HCT116 (cell line): ENCODE data around the gene CCL28.

Source experiments
- EZH2 ChIP-seq: fragments of 200-600 bp; sonication (generic); IDR thresholded peaks from 2 replicates; pipeline ENCODE4 v1.6.1; 2017; ENCODE audit warnings: antibody characterized with exemption, mixed run types
- JUND ChIP-seq: IDR thresholded peaks from 2 replicates; pipeline ENCODE4 v1.6.1; 2012
- POLR2A ChIP-seq: IDR thresholded peaks from 2 replicates; pipeline ENCODE4 v1.7.0; 2011; ENCODE audit warnings: borderline replicate concordance; ENCODE audit not compliant: insufficient read depth, insufficient read length; ENCODE audit errors: extremely low read depth
- POLR2AphosphoS5 ChIP-seq: IDR thresholded peaks from 2 replicates; pipeline ENCODE4 v1.6.1; 2011; ENCODE audit warnings: mild to moderate bottlenecking, low read depth, low read length, moderate library complexity
- TF ChIP-seq, protein P1 (sequence below), 3 experiments: fragments of 200-600 bp in 1 of 3; sonication (generic) in 1 of 3; IDR thresholded peaks in 2 of 3; conservative IDR thresholded peaks in 1 of 3; 2 replicates each; pipeline ENCODE4 v1.5.1; 2012 to 2017; ENCODE audit warnings: low read depth in 2 of 3, low read length in 2 of 3, antibody characterized with exemption in 1 of 3, borderline replicate concordance in 1 of 3, control low read depth in 1 of 3, mild to moderate bottlenecking in 1 of 3, mixed read lengths in 1 of 3, mixed run types in 1 of 3, moderate library complexity in 1 of 3; ENCODE audit not compliant: insufficient read depth in 1 of 3
- TF ChIP-seq, protein P2 (sequence below): IDR thresholded peaks from 2 replicates; pipeline ENCODE4 v1.6.1; 2012; ENCODE audit warnings: low read depth
- TF ChIP-seq, protein P3 (sequence below): IDR thresholded peaks from 2 replicates; pipeline ENCODE4 v1.6.1; 2012

DNA sequence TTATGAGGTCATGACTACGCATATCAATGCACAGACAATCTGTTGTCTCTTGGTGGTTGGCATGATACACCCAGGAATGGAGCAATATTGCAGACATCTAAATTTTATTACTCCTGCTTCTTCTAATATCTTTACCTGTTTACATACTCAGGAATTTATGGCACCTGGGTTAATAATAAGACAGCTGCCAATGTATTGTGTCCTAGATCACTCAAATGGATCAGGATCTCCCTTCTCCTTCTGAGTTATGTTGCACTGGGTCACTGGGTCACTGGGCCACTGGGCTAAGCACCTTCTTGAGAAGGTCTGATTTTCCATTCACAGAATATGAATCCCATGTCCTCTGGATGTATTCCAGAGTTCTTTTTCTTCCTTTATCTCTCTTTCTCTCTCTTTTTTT, 41.8 kb downstream of the CCL28 start:
- TF ChIP-seq, protein P1, sequence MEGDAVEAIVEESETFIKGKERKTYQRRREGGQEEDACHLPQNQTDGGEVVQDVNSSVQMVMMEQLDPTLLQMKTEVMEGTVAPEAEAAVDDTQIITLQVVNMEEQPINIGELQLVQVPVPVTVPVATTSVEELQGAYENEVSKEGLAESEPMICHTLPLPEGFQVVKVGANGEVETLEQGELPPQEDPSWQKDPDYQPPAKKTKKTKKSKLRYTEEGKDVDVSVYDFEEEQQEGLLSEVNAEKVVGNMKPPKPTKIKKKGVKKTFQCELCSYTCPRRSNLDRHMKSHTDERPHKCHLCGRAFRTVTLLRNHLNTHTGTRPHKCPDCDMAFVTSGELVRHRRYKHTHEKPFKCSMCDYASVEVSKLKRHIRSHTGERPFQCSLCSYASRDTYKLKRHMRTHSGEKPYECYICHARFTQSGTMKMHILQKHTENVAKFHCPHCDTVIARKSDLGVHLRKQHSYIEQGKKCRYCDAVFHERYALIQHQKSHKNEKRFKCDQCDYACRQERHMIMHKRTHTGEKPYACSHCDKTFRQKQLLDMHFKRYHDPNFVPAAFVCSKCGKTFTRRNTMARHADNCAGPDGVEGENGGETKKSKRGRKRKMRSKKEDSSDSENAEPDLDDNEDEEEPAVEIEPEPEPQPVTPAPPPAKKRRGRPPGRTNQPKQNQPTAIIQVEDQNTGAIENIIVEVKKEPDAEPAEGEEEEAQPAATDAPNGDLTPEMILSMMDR (IDR thresholded peaks at IDR 0.05 in 2 of 3, conservative IDR thresholded peaks at IDR 0.05 in 1 of 3; ENCODE audit: borderline replicate concordance in 1 of 3, insufficient read depth in 1 of 3, low read depth in 2 of 3, low read length in 2 of 3), result no peak
- TF ChIP-seq EZH2 (no peak), POLR2AphosphoS5 (no peak), POLR2A (no peak), JUND (no peak)
- TF ChIP-seq, protein P2, sequence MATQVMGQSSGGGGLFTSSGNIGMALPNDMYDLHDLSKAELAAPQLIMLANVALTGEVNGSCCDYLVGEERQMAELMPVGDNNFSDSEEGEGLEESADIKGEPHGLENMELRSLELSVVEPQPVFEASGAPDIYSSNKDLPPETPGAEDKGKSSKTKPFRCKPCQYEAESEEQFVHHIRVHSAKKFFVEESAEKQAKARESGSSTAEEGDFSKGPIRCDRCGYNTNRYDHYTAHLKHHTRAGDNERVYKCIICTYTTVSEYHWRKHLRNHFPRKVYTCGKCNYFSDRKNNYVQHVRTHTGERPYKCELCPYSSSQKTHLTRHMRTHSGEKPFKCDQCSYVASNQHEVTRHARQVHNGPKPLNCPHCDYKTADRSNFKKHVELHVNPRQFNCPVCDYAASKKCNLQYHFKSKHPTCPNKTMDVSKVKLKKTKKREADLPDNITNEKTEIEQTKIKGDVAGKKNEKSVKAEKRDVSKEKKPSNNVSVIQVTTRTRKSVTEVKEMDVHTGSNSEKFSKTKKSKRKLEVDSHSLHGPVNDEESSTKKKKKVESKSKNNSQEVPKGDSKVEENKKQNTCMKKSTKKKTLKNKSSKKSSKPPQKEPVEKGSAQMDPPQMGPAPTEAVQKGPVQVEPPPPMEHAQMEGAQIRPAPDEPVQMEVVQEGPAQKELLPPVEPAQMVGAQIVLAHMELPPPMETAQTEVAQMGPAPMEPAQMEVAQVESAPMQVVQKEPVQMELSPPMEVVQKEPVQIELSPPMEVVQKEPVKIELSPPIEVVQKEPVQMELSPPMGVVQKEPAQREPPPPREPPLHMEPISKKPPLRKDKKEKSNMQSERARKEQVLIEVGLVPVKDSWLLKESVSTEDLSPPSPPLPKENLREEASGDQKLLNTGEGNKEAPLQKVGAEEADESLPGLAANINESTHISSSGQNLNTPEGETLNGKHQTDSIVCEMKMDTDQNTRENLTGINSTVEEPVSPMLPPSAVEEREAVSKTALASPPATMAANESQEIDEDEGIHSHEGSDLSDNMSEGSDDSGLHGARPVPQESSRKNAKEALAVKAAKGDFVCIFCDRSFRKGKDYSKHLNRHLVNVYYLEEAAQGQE, result no peak
- TF ChIP-seq, protein P3, sequence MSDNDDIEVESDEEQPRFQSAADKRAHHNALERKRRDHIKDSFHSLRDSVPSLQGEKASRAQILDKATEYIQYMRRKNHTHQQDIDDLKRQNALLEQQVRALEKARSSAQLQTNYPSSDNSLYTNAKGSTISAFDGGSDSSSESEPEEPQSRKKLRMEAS, result no peak
